IMR-90 (cell line): ENCODE data around the gene TTC23. TPM values are rescaled to one million over a fixed set of nuclear protein-coding genes. Genes with fewer than 3 reads are reported as not detected.

Experiments used
- ATAC-seq: fragments of 200-7000 bp; cut with Tn5 transposase; 2 replicates; pipeline ENCODE4 v1.9.1; 2020; ENCODE audit warnings: low read depth, mild to moderate bottlenecking, moderate library complexity
- BruUV-seq: library from RNA; stranded (reverse); fragments of 400-500 nt; replicated peaks from 2 replicates; lab custom pipeline; 2021; lab: Mats Ljungman, UMichigan
- CTCF ChIA-PET: fragments of 300-600 bp; formaldehyde crosslinking; extraction: SDS; loops from one replicate; lab custom pipeline; 2021; ENCODE audit warnings: antibody characterized with exemption; lab: Yijun Ruan, JAX
- POLR2A ChIA-PET: fragments of 300-600 bp; sonication (Branson Sonifier 250); formaldehyde crosslinking; loops from one replicate; lab custom pipeline; 2022; ENCODE audit warnings: antibody characterized with exemption; ENCODE audit not compliant: unreplicated experiment; lab: Charles Lee
- DNase-seq: peaks from one replicate; pipeline ENCODE4 v3.0.0; 2013
- H2AFZ ChIP-seq: replicated peaks from 2 replicates; pipeline ENCODE3; 2013; ENCODE audit warnings: low read length, mild to moderate bottlenecking; ENCODE audit not compliant: poor library complexity
- H2AK5ac ChIP-seq: 2 replicates; pipeline ENCODE4 v1.6.1; 2013; ENCODE audit warnings: low read depth, low read length, inconsistent platforms
- H2AK9ac ChIP-seq: replicated peaks from 2 replicates; pipeline ENCODE3; 2013; ENCODE audit warnings: mild to moderate bottlenecking, low read depth, low read length, moderate library complexity; ENCODE audit not compliant: poor library complexity
- H2BK120ac ChIP-seq: 2 replicates; pipeline ENCODE4 v1.6.1; 2013; ENCODE audit warnings: low read depth, low read length, inconsistent platforms
- H2BK15ac ChIP-seq: 3 replicates; pipeline ENCODE4 v1.6.1; 2013; ENCODE audit warnings: low read depth, low read length, inconsistent platforms
- H2BK20ac ChIP-seq: 2 replicates; pipeline ENCODE4 v1.6.1; 2013; ENCODE audit warnings: low read depth, mild to moderate bottlenecking, inconsistent platforms, low read length, moderate library complexity
- H2BK5ac ChIP-seq: 2 replicates; pipeline ENCODE4 v1.6.1; 2013; ENCODE audit warnings: mild to moderate bottlenecking, low read depth, low read length, inconsistent platforms; ENCODE audit not compliant: poor library complexity, severe bottlenecking
- H3K14ac ChIP-seq: replicated peaks from 2 replicates; pipeline ENCODE4 v1.6.1; 2013; ENCODE audit warnings: low read depth, low read length, inconsistent platforms
- H3K18ac ChIP-seq: 2 replicates; pipeline ENCODE4 v1.6.1; 2013; ENCODE audit warnings: low read depth, low read length, control low read depth
- H3K23ac ChIP-seq: 2 replicates; pipeline ENCODE4 v1.6.1; 2013; ENCODE audit warnings: low read depth, low read length, inconsistent platforms
- H3K27ac ChIP-seq: 2 replicates; pipeline ENCODE4 v1.5.1; 2013; ENCODE audit warnings: mild to moderate bottlenecking, control low read depth, low read length; ENCODE audit not compliant: insufficient read depth
- H3K27me3 ChIP-seq: 2 replicates; pipeline ENCODE4 v1.6.1; 2013; ENCODE audit warnings: low read length; ENCODE audit not compliant: control insufficient read depth, insufficient read depth
- H3K36me3 ChIP-seq: 2 replicates; pipeline ENCODE4 v1.6.1; 2013; ENCODE audit warnings: low read length, mixed read lengths; ENCODE audit not compliant: control insufficient read depth, insufficient read depth
- H3K4ac ChIP-seq: 2 replicates; pipeline ENCODE4 v1.6.1; 2013; ENCODE audit warnings: low read depth, low read length, inconsistent platforms
- H3K4me1 ChIP-seq: 2 replicates; pipeline ENCODE4 v1.6.1; 2013; ENCODE audit warnings: low read length, mixed read lengths; ENCODE audit not compliant: control insufficient read depth, insufficient read depth
- H3K4me2 ChIP-seq: 2 replicates; pipeline ENCODE4 v1.6.1; 2013; ENCODE audit warnings: low read depth, mild to moderate bottlenecking, control low read depth, low read length, moderate library complexity
- H3K4me3 ChIP-seq: 2 replicates; pipeline ENCODE4 v1.5.1; 2013; ENCODE audit warnings: low read depth, mild to moderate bottlenecking, control low read depth, low read length, moderate library complexity; ENCODE audit not compliant: insufficient read depth
- H3K56ac ChIP-seq: 2 replicates; pipeline ENCODE4 v1.6.1; 2013; ENCODE audit warnings: low read length, inconsistent platforms; ENCODE audit not compliant: insufficient read depth; ENCODE audit errors: extremely low read depth
- H3K79me1 ChIP-seq, 2 experiments: 2 replicates each; pipeline ENCODE4 v1.6.1; 2013; ENCODE audit warnings: low read length in 2 of 2, inconsistent platforms in 1 of 2, low read depth in 1 of 2
- H3K9ac ChIP-seq: 2 replicates; pipeline ENCODE4 v1.6.1; 2013; ENCODE audit warnings: low read depth, low read length, control low read depth
- H3K9me1 ChIP-seq: 2 replicates; pipeline ENCODE4 v1.6.1; 2013; ENCODE audit warnings: low read length, inconsistent platforms; ENCODE audit not compliant: insufficient read depth
- H3K9me3 ChIP-seq: 2 replicates; pipeline ENCODE4 v1.6.1; 2013; ENCODE audit warnings: low read length; ENCODE audit not compliant: control insufficient read depth, insufficient read depth
- H4K20me1 ChIP-seq: 2 replicates; pipeline ENCODE4 v1.6.1; 2013; ENCODE audit warnings: low read length, inconsistent platforms; ENCODE audit not compliant: insufficient read depth
- H4K5ac ChIP-seq: 2 replicates; pipeline ENCODE4 v1.6.1; 2013; ENCODE audit warnings: mild to moderate bottlenecking, low read depth, low read length, control low read depth
- H4K8ac ChIP-seq, 2 experiments: 2 replicates each; pipeline ENCODE4 v1.6.1; 2013; ENCODE audit warnings: low read depth in 2 of 2, low read length in 2 of 2, control low read depth in 1 of 2, inconsistent platforms in 1 of 2
- H4K91ac ChIP-seq: 2 replicates; pipeline ENCODE4 v1.6.1; 2013; ENCODE audit warnings: low read depth, low read length, inconsistent platforms; ENCODE audit not compliant: insufficient read depth
- BHLHE40 ChIP-seq: fragments of 150-350 bp; IDR thresholded peaks from 2 replicates; pipeline ENCODE4 v1.6.1; 2016; ENCODE audit warnings: mild to moderate bottlenecking, low read depth, low read length
- CEBPB ChIP-seq: IDR thresholded peaks from 2 replicates; pipeline ENCODE4 v1.6.1; 2012; ENCODE audit warnings: low read depth, low read length, improper control_type of control experiment
- CHD1 ChIP-seq: IDR thresholded peaks from 2 replicates; pipeline ENCODE4 v1.6.1; 2012; ENCODE audit warnings: low read depth, low read length, improper control_type of control experiment
- CTCF ChIP-seq: conservative IDR thresholded peaks from 2 replicates; pipeline ENCODE4 v1.5.1; 2012; ENCODE audit warnings: mild to moderate bottlenecking, low read depth, low read length, improper control_type of control experiment
- FOS ChIP-seq: fragments of 150-350 bp; IDR thresholded peaks from 2 replicates; pipeline ENCODE4 v1.6.1; 2016; ENCODE audit warnings: low read depth, low read length
- MAFK ChIP-seq: IDR thresholded peaks from 2 replicates; pipeline ENCODE4 v1.6.1; 2012; ENCODE audit warnings: low read depth, low read length, improper control_type of control experiment
- MAZ ChIP-seq: IDR thresholded peaks from 2 replicates; pipeline ENCODE4 v1.6.1; 2012; ENCODE audit warnings: low read depth, mild to moderate bottlenecking, low read length, improper control_type of control experiment, moderate library complexity, borderline replicate concordance
- MXI1 ChIP-seq: IDR thresholded peaks from 2 replicates; pipeline ENCODE4 v1.6.1; 2012; ENCODE audit warnings: low read depth, mild to moderate bottlenecking, low read length, moderate library complexity, borderline replicate concordance
- NFE2L2 ChIP-seq: fragments of 150-350 bp; IDR thresholded peaks from 2 replicates; pipeline ENCODE4 v1.6.1; 2016; ENCODE audit warnings: low read depth, mild to moderate bottlenecking, low read length
- POLR2A ChIP-seq: IDR thresholded peaks from 2 replicates; pipeline ENCODE4 v1.6.1; 2012; ENCODE audit warnings: mild to moderate bottlenecking, low read depth, low read length
- RAD21 ChIP-seq: IDR thresholded peaks from 2 replicates; pipeline ENCODE4 v1.6.1; 2012; ENCODE audit warnings: low read length, improper control_type of control experiment
- RCOR1 ChIP-seq: IDR thresholded peaks from 2 replicates; pipeline ENCODE4 v1.6.1; 2012; ENCODE audit warnings: mild to moderate bottlenecking, low read length, improper control_type of control experiment; ENCODE audit not compliant: insufficient replicate concordance
- RFX5 ChIP-seq: IDR thresholded peaks from 2 replicates; pipeline ENCODE4 v1.8.0; 2012; ENCODE audit warnings: low read depth, mild to moderate bottlenecking, low read length, moderate library complexity
- SMC3 ChIP-seq: fragments of 150-350 bp; IDR thresholded peaks from 2 replicates; pipeline ENCODE4 v1.6.1; 2016; ENCODE audit warnings: low read depth, mild to moderate bottlenecking, antibody characterized with exemption, low read length, moderate library complexity
- USF2 ChIP-seq: fragments of 150-350 bp; IDR thresholded peaks from 2 replicates; pipeline ENCODE4 v1.6.1; 2017; ENCODE audit warnings: mild to moderate bottlenecking, antibody characterized with exemption, low read length, low read depth
- WGBS, 2 experiments: methylation state at CpG; one replicate each; pipeline versions ENCODE4 v1.1.5 to v1.1.7; 2013; ENCODE audit warnings: missing lambda C conversion rate in 2 of 2; ENCODE audit not compliant: insufficient read length in 1 of 2; ENCODE audit errors: extremely low coverage in 2 of 2; 5-methylcytosine and 5-hydroxymethylcytosine counted together
- dilution Hi-C: fragments of 300-500 bp; cut with HindIII; formaldehyde crosslinking; loops from one replicate; pipeline ENCODE4 v1.14.3; 2018; ENCODE audit warnings: low sequenced_read_pairs; ENCODE audit not compliant: unreplicated experiment
- in situ Hi-C: fragments of 300-500 bp; cut with MboI; formaldehyde crosslinking; loops from 3 replicates; pipeline ENCODE4 v1.14.3; 2019; ENCODE audit warnings: low sequenced_read_pairs, inconsistent platforms, mixed read lengths
- intact Hi-C: fragments of 100-400 bp; cut with micrococcal nuclease; formaldehyde crosslinking; loops from 2 replicates; pipeline ENCODE4 v1.10.0; 2022
- polyA plus RNA-seq, 3 experiments: library from polyadenylated mRNA; depleted of rRNA; stranded (reverse); fragments of >200 nt; gene quantifications; 2 replicates each; pipeline ENCODE4 v1.2.3, GENCODE V29; 2012; ENCODE audit warnings: low replicate concordance in 1 of 3
- total RNA-seq: library from RNA; depleted of rRNA; stranded (reverse); fragments of >200 nt; gene quantifications from 2 replicates; pipeline ENCODE4 v1.2.3, GENCODE V29; 2012
- TF ChIP-seq, protein P1 (sequence below): fragments of 150-350 bp; IDR thresholded peaks from 2 replicates; pipeline ENCODE4 v1.6.1; 2016; ENCODE audit warnings: low read depth, mild to moderate bottlenecking, low read length, moderate library complexity, borderline replicate concordance

The TTC23 gene
- total and polyA plus RNA-seq, 2 of the 4 experiments (the other 2 are of a cell fraction) = 7.8 to 29.8 TPM

DNA sequence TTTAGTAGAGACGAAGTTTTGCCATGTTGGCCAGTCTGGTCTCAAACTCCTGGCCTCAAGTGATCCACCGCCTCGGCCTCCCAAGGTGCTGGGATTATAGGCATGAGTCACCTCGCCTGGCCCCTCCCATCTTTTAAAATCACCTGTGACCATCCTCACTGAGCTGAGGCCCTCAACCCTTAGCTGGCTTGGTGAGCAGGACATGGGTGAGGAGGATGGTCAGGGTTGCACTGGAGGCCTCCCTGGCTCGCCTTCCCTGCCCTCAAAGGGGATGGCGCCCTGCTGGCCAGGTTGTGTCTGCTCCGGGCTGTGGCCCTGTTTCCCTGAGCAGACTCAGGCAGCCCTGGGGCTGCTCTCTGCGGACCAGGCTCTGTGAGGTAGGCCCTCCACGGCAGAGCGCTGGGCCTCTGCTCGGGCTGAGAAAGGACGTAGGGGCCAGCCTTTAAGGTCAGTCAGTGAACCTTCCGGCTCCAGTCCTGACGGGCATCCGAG lies 110.8 kb downstream of the TTC23 start:
- Histone ChIP-seq H3K79me1 (peaks cover 0 to 18% of the 10 kb centered on the region in 2 experiments; a peak in 2 of 4 replicates), H2BK20ac (no peak overlapping the region), H4K20me1 (peaks cover 4% of the 10 kb centered on the region; the same call in 1 of the 2 replicates), H2AK9ac (no peak overlapping the region), H3K14ac (no peak overlapping the region), H3K18ac (no peak overlapping the region), H3K36me3 (peaks cover 12% of the 10 kb centered on the region), H4K5ac (no peak overlapping the region), H2BK5ac (no peak overlapping the region), H2AFZ (no peak overlapping the region), H4K8ac (no peak overlapping the region), H3K23ac (no peak overlapping the region), H3K9ac (no peak overlapping the region), H3K27ac (no peak overlapping the region), H3K4ac (no peak overlapping the region), H2BK120ac (no peak overlapping the region), H3K4me3 (no peak overlapping the region), H3K4me1 (peaks cover 8% of the 10 kb centered on the region), H3K4me2 (no peak overlapping the region), H4K91ac (no peak overlapping the region), H2AK5ac (no peak overlapping the region), H3K9me1 (peaks cover 29% of the 10 kb centered on the region), H3K9me3 (no peaks in the 10 kb centered on the region), H3K56ac (no peak overlapping the region), H2BK15ac (no peak overlapping the region), H3K27me3 (no peaks in the 10 kb centered on the region)
- DNase-seq (no peak), ATAC-seq (no peak)
- ChIA-PET POLR2A (no interaction called here), CTCF (no interaction called here)
- no TSS peak for BruUV-seq
- in situ Hi-C loops = no loop called here
- dilution Hi-C loops = no loop called here
- intact Hi-C loops = no loop called here
- WGBS, 2 experiments = 98% methylated on average over 9 of the region's 15 CpGs; no CpG with 5 or more reads in 1 of the 2 experiments
- no peak for TF ChIP-seq BHLHE40
- no peak for TF ChIP-seq RCOR1
- TF ChIP-seq, protein P1, sequence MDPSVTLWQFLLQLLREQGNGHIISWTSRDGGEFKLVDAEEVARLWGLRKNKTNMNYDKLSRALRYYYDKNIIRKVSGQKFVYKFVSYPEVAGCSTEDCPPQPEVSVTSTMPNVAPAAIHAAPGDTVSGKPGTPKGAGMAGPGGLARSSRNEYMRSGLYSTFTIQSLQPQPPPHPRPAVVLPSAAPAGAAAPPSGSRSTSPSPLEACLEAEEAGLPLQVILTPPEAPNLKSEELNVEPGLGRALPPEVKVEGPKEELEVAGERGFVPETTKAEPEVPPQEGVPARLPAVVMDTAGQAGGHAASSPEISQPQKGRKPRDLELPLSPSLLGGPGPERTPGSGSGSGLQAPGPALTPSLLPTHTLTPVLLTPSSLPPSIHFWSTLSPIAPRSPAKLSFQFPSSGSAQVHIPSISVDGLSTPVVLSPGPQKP = no peak
- no peak for TF ChIP-seq RFX5
- no peak for TF ChIP-seq FOS
- TF ChIP-seq CTCF = no peak
- no peak for TF ChIP-seq USF2
- TF ChIP-seq SMC3 = no peak
- no peak for TF ChIP-seq MAZ
- no peak for TF ChIP-seq CEBPB
- TF ChIP-seq CHD1 = no peak
- no peak for TF ChIP-seq RAD21
- no peak for TF ChIP-seq POLR2A
- TF ChIP-seq NFE2L2 = no peak
- no peak for TF ChIP-seq MXI1
- no peak for TF ChIP-seq MAFK
